H1 (cell line): ENCODE data around the gene MTMR10. TPM values are rescaled to one million over a fixed set of nuclear protein-coding genes. Genes with fewer than 3 reads are reported as not detected.

Experiments
- CTCF ChIA-PET: fragments of 300-600 bp; sonication (Branson Sonifier 250); formaldehyde crosslinking; loops from one replicate; lab custom pipeline; 2021; ENCODE audit not compliant: partially characterized antibody; lab: Charles Lee
- POLR2A ChIA-PET: fragments of 300-600 bp; sonication (Branson Sonifier 250); formaldehyde crosslinking; loops from one replicate; lab custom pipeline; 2021; ENCODE audit warnings: inconsistent platforms; ENCODE audit not compliant: partially characterized antibody; lab: Charles Lee
- DNase-seq, 2 experiments: peaks; one replicate each; pipeline versions ENCODE4 v3.0.0 to v3.0.0-alpha.2; 2010 to 2022; ENCODE audit warnings: low spot score in 2 of 2, low read depth in 1 of 2, mixed read lengths in 1 of 2
- FAIRE-seq: peaks from 2 replicates; lab custom pipeline; 2011; peaks lifted over from hg19 to GRCh38; lab: Jason Lieb, UNC
- H2AFZ ChIP-seq: 2 replicates; pipeline ENCODE4 v1.8.1; 2012; ENCODE audit warnings: low read length, inconsistent platforms
- H2AK5ac ChIP-seq: 2 replicates; pipeline ENCODE4 v1.6.1; 2013; ENCODE audit warnings: low read depth, low read length
- H2BK120ac ChIP-seq: replicated peaks from 2 replicates; pipeline ENCODE3; 2013; ENCODE audit warnings: low read depth, low read length, inconsistent platforms
- H2BK12ac ChIP-seq: 2 replicates; pipeline ENCODE4 v1.6.1; 2013; ENCODE audit warnings: low read depth, low read length
- H2BK15ac ChIP-seq: 2 replicates; pipeline ENCODE4 v1.6.1; 2013; ENCODE audit warnings: low read length
- H2BK20ac ChIP-seq: 2 replicates; pipeline ENCODE4 v1.6.1; 2013; ENCODE audit warnings: low read length
- H2BK5ac ChIP-seq: 2 replicates; pipeline ENCODE4 v1.6.1; 2013; ENCODE audit warnings: low read depth, low read length
- H3K14ac ChIP-seq: 2 replicates; pipeline ENCODE4 v1.6.1; 2013; ENCODE audit warnings: inconsistent platforms; ENCODE audit not compliant: insufficient read length
- H3K18ac ChIP-seq: 2 replicates; pipeline ENCODE4 v1.6.1; 2013; ENCODE audit warnings: low read length; ENCODE audit errors: extremely low read depth
- H3K23ac ChIP-seq: 2 replicates; pipeline ENCODE4 v1.6.1; 2013; ENCODE audit warnings: inconsistent platforms; ENCODE audit not compliant: insufficient read length
- H3K23me2 ChIP-seq: 2 replicates; pipeline ENCODE4 v1.6.1; 2013; ENCODE audit warnings: low read depth, low read length
- H3K27ac ChIP-seq: 2 replicates; pipeline ENCODE4 v1.6.1; 2011; ENCODE audit warnings: low read depth, low read length, inconsistent platforms
- H3K27me3 ChIP-seq, 4 experiments: replicated peaks in 1 of 4; 1 replicate in 1 of 4; 2 replicates in 3 of 4; pipeline versions ENCODE4 v1.6.1 to v1.8.1; 2011 to 2013; ENCODE audit warnings: low read length in 3 of 4, mild to moderate bottlenecking in 3 of 4, inconsistent platforms in 2 of 4, mixed read lengths in 2 of 4, moderate library complexity in 1 of 4; ENCODE audit not compliant: control insufficient read depth in 3 of 4, insufficient read depth in 3 of 4; ENCODE audit errors: extremely low read depth in 1 of 4
- H3K36me3 ChIP-seq, 4 experiments: 2 replicates each; pipeline versions ENCODE4 v1.6.1 to v1.8.1; 2011 to 2013; ENCODE audit warnings: mild to moderate bottlenecking in 4 of 4, low read length in 3 of 4, moderate library complexity in 2 of 4, control low read depth in 1 of 4, inconsistent platforms in 1 of 4; ENCODE audit not compliant: insufficient read depth in 4 of 4, control insufficient read depth in 2 of 4
- H3K4ac ChIP-seq: replicated peaks from 2 replicates; pipeline ENCODE3; 2013; ENCODE audit warnings: low read length, low read depth, mixed read lengths, inconsistent platforms; ENCODE audit not compliant: insufficient read length
- H3K4me1 ChIP-seq, 4 experiments: replicated peaks in 1 of 4; 1 replicate in 1 of 4; 2 replicates in 3 of 4; pipeline versions ENCODE4 v1.6.1 to v1.8.1; 2011 to 2013; ENCODE audit warnings: low read length in 3 of 4, inconsistent platforms in 2 of 4, mixed read lengths in 1 of 4; ENCODE audit not compliant: insufficient read depth in 4 of 4, control insufficient read depth in 3 of 4
- H3K4me2 ChIP-seq, 2 experiments: 2 replicates each; pipeline versions ENCODE4 v1.6.1 to v1.8.1; 2011 to 2013; ENCODE audit warnings: low read depth in 2 of 2, low read length in 2 of 2, control low read depth in 1 of 2, inconsistent platforms in 1 of 2, mild to moderate bottlenecking in 1 of 2; ENCODE audit not compliant: insufficient read depth in 1 of 2
- H3K4me3 ChIP-seq, 4 experiments: fragments of 200-600, 300-600 bp in 1 of 4; sonication (generic), shearing (Covaris generic), sonication (Bioruptor Twin) in 1 of 4; 2 replicates each; pipeline versions ENCODE4 v1.5.1 to v1.8.1; 2011 to 2016; ENCODE audit warnings: low read length in 4 of 4, low read depth in 3 of 4, control low read depth in 2 of 4, inconsistent platforms in 2 of 4, mild to moderate bottlenecking in 2 of 4, mixed read lengths in 1 of 4, moderate library complexity in 1 of 4; ENCODE audit not compliant: insufficient read depth in 2 of 4; ENCODE audit errors: extremely low read depth in 1 of 4
- H3K56ac ChIP-seq: replicated peaks from 2 replicates; pipeline ENCODE3; 2013; ENCODE audit warnings: low read depth, mild to moderate bottlenecking, mixed read lengths, low read length, inconsistent platforms; ENCODE audit not compliant: insufficient read length
- H3K79me1 ChIP-seq: 2 replicates; pipeline ENCODE4 v1.6.1; 2013; ENCODE audit warnings: low read depth, low read length, control low read depth
- H3K79me2 ChIP-seq, 2 experiments: 2 replicates each; pipeline versions ENCODE4 v1.6.1 to v1.8.1; 2012 to 2013; ENCODE audit warnings: low read length in 2 of 2, mild to moderate bottlenecking in 2 of 2, inconsistent platforms in 1 of 2; ENCODE audit not compliant: insufficient read depth in 2 of 2, control insufficient read depth in 1 of 2
- H3K9ac ChIP-seq, 4 experiments: replicated peaks in 1 of 4; 1 replicate in 1 of 4; 2 replicates in 3 of 4; pipeline versions ENCODE4 v1.6.1 to v1.8.1; 2011 to 2013; ENCODE audit warnings: low read depth in 3 of 4, low read length in 3 of 4, control low read depth in 2 of 4, mild to moderate bottlenecking in 2 of 4, moderate library complexity in 2 of 4, inconsistent platforms in 1 of 4; ENCODE audit errors: extremely low read depth in 1 of 4
- H3K9me3 ChIP-seq, 2 experiments: 2 replicates each; pipeline versions ENCODE4 v1.6.1 to v1.8.1; 2012 to 2013; ENCODE audit warnings: mild to moderate bottlenecking in 2 of 2, moderate library complexity in 2 of 2, control low read depth in 1 of 2, inconsistent platforms in 1 of 2, low read depth in 1 of 2, low read length in 1 of 2, mixed read lengths in 1 of 2; ENCODE audit not compliant: insufficient read depth in 2 of 2
- H4K20me1 ChIP-seq, 2 experiments: replicated peaks in 1 of 2; 2 replicates each; pipeline versions ENCODE3 to v1.8.1; 2011 to 2013; ENCODE audit warnings: inconsistent platforms in 2 of 2, low read length in 2 of 2, mild to moderate bottlenecking in 1 of 2; ENCODE audit not compliant: insufficient read depth in 2 of 2, control insufficient read depth in 1 of 2
- H4K5ac ChIP-seq: 2 replicates; pipeline ENCODE4 v1.6.1; 2013; ENCODE audit warnings: low read length, low read depth, mixed read lengths, inconsistent platforms; ENCODE audit not compliant: insufficient read length
- H4K8ac ChIP-seq: 2 replicates; pipeline ENCODE4 v1.8.0; 2013; ENCODE audit warnings: mild to moderate bottlenecking, moderate library complexity, low read length, inconsistent platforms; ENCODE audit not compliant: insufficient read depth; ENCODE audit errors: extremely low read depth
- H4K91ac ChIP-seq: replicated peaks from 2 replicates; pipeline ENCODE3; 2013; ENCODE audit warnings: low read length, mixed read lengths, inconsistent platforms; ENCODE audit not compliant: insufficient read length
- BACH1 ChIP-seq: IDR thresholded peaks from 2 replicates; pipeline ENCODE4 v1.6.1; 2012; ENCODE audit warnings: low read length, improper control_type of control experiment
- BCL11A ChIP-seq, 2 experiments: IDR thresholded peaks; one replicate each; pipeline ENCODE4 v1.6.1; 2011; ENCODE audit warnings: low read depth in 2 of 2, low read length in 2 of 2, mild to moderate bottlenecking in 2 of 2
- CBX8 ChIP-seq: fragments of 300-800, 300-1000 bp; sonication (generic); IDR thresholded peaks from 2 replicates; pipeline ENCODE4 v1.7.1; 2016; ENCODE audit warnings: low read depth, low read length, borderline replicate concordance
- CREB1 ChIP-seq: IDR thresholded peaks from 2 replicates; pipeline ENCODE4 v1.6.1; 2012; ENCODE audit warnings: inconsistent platforms
- EP300 ChIP-seq, 2 experiments: IDR thresholded peaks; 1 replicate in 1 of 2; 2 replicates in 1 of 2; pipeline ENCODE4 v1.6.1; 2011 to 2012; ENCODE audit warnings: low read depth in 2 of 2, low read length in 2 of 2, mild to moderate bottlenecking in 2 of 2, borderline replicate concordance in 1 of 2, inconsistent platforms in 1 of 2, moderate library complexity in 1 of 2
- JUND ChIP-seq: IDR thresholded peaks from 2 replicates; pipeline ENCODE4 v1.6.1; 2011; ENCODE audit warnings: mild to moderate bottlenecking, improper control_type of control experiment, low read length
- KDM4A ChIP-seq: IDR thresholded peaks from one replicate; pipeline ENCODE4 v1.7.1; 2012; ENCODE audit warnings: low read depth, mild to moderate bottlenecking, moderate library complexity, low read length, inconsistent platforms; ENCODE audit not compliant: severe bottlenecking
- KDM5A ChIP-seq: fragments of 200-600 bp; IDR thresholded peaks from 2 replicates; pipeline ENCODE4 v1.7.1; 2012; ENCODE audit warnings: mild to moderate bottlenecking, low read length, inconsistent platforms, mixed read lengths
- NRF1 ChIP-seq: IDR thresholded peaks from 2 replicates; pipeline ENCODE4 v1.6.1; 2011; ENCODE audit warnings: mild to moderate bottlenecking, low read depth, low read length, improper control_type of control experiment
- POLR2A ChIP-seq, 2 experiments: IDR thresholded peaks; 1 replicate in 1 of 2; 2 replicates in 1 of 2; pipeline ENCODE4 v1.6.1; 2011; ENCODE audit warnings: low read depth in 2 of 2, low read length in 2 of 2, mild to moderate bottlenecking in 2 of 2; ENCODE audit errors: control extremely low read depth in 1 of 2
- SIRT6 ChIP-seq: IDR thresholded peaks from one replicate; pipeline ENCODE4 v1.7.1; 2012; ENCODE audit warnings: low read length, inconsistent platforms
- SP4 ChIP-seq: IDR thresholded peaks from 2 replicates; pipeline ENCODE4 v1.6.1; 2012; ENCODE audit warnings: low read length, inconsistent platforms
- WGBS, 2 experiments: shearing (Covaris generic) in 1 of 2; methylation state at CpG; one replicate each; pipeline versions ENCODE4 v1.1.6 to v1.1.7; 2013 to 2015; ENCODE audit warnings: low lambda C conversion rate in 2 of 2, mixed read lengths in 2 of 2, inconsistent platforms in 1 of 2, low coverage in 1 of 2, missing lambda C conversion rate in 1 of 2; ENCODE audit not compliant: insufficient replicate concordance in 2 of 2, insufficient coverage in 1 of 2, insufficient read length in 1 of 2; ENCODE audit errors: extremely low coverage in 1 of 2, missing lambda C conversion rate in 1 of 2; 5-methylcytosine and 5-hydroxymethylcytosine counted together
- polyA plus RNA-seq, 7 experiments: library from polyadenylated mRNA; depleted of rRNA in 3 of 7; stranded (reverse) in 5 of 7; unstranded in 2 of 7; fragments of >200 nt in 5 of 7; fragments of 200-250 nt in 2 of 7; gene quantifications; 1 replicate in 5 of 7; 2 replicates in 1 of 7; 4 replicates in 1 of 7; pipeline versions ENCODE4 v1.2.1 to v1.2.3, GENCODE V29; 2011 to 2013; ENCODE audit warnings: missing spikeins in 2 of 7, mixed read lengths in 2 of 7
- total RNA-seq: library from RNA; stranded (reverse); fragmentation: NEBNext Ultra II Directional; extraction: Animal tissue kit (Norgen Biotek cat#: 25700); gene quantifications from 2 replicates; pipeline ENCODE4 v1.2.1, GENCODE V29; 2021

Gene MTMR10
- total and polyA plus RNA-seq, 2 of the 8 experiments (the other 6 are each of a cell fraction or from before 2014, with no cell fraction given), result 3.8 to 13.1 TPM

DNA sequence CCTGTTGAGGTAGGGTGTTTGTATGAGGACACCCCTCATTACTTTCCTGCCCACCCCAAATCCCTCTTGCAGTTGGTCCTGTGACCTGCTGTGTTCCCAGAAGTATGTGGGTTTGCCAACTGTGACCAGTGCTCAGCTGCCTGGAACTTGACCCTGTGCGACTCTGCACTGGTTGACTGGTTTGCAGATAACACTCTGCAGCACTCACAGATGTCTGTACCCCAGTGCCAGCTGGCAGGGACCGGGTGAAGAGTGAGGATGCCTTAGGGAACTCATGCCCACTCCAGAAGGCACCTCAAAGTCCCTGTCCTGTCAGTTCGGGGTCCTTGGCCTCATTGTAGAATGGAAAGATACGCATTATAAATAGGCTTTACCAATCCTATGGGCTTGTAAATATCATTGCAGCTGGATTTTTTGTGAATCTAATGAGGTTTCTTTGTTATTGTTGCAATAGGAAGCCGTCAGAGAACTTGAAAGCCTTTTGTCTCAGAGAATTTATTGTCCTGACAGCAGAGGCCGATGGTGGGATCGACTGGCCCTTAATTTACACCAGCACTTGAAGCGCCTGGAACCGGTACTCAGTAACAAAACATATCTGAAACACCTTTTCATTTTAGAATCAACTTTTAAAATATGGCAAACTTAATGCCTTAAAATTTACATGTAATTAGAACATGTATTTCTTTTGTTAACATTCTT, 69.5 kb downstream of the MTMR10 start:
- Histone ChIP-seq H3K36me3 (peaks cover 7 to 59% (median 37%) of the 10 kb centered on the region in 4 experiments), H4K20me1 (no peaks in the 10 kb centered on the region), H2AK5ac (peak overlapping the region; percentile 71; the same call in 1 of the 2 replicates), H3K27ac (peak overlapping the region; percentile 91), H2BK120ac (peak overlapping the region; percentile 80), H3K4me1 (peaks cover 18 to 28% (median 24%) of the 10 kb centered on the region in 4 experiments), H3K79me1 (0 out of 2 replicates have a peak, but pooled peaks cover under 1% of the 10 kb centered on the region), H2BK15ac (no peak overlapping the region), H3K9me3 (no peaks in the 10 kb centered on the region), H3K14ac (no peak overlapping the region), H4K91ac (peak overlapping the region; percentile 25), H3K9ac (no peak overlapping the region; a peak in 1 of 7 replicates), H3K27me3 (no peaks in the 10 kb centered on the region), H3K4me2 (peak overlapping the region; percentile 56 to 62), H3K79me2 (no peaks in the 10 kb centered on the region; a peak in 1 of 4 replicates), H4K5ac (peak overlapping the region; percentile 46), H2BK12ac (peak overlapping the region; percentile 94), H2AFZ (no peak overlapping the region), H3K23ac (no peak overlapping the region), H4K8ac (peak overlapping the region; percentile 85; the same call in 1 of the 2 replicates), H2BK5ac (peak overlapping the region; percentile 49), H3K56ac (no peak overlapping the region), H2BK20ac (peak overlapping the region; percentile 98; the same call in 1 of the 2 replicates), H3K4me3 (peak overlapping the region in 3 of 4 experiments; percentile 11 to 33 (median 32); a peak in 5 of 8 replicates), H3K18ac (no peak overlapping the region; the same call in 1 of the 2 replicates), H3K23me2 (no peaks in the 10 kb centered on the region), H3K4ac (peak overlapping the region; percentile 47)
- DNase-seq (peak in 1 of 2 experiments; percentile 61), FAIRE-seq (peak; percentile 32)
- CTCF ChIA-PET, result interaction anchor here (0.8 to 1.3 kb wide), 2 partner anchors 180 to 222 kb away, joined by 3 read pairs; partner anchors contain the start of gene TRPM1
- POLR2A ChIA-PET, result interaction anchor here (0.7 to 1.9 kb wide), 7 partner anchors 9 to 385 kb away, joined by 3 to 7 read pairs (median 4); partner anchors contain the start of genes FAN1 and MTMR10
- 15% methylated on average over 9 of the region's 9 CpGs; no CpG with 5 or more reads in 1 of the 2 experiments for WGBS, 2 experiments
- TF ChIP-seq EP300 (IDR thresholded peaks at IDR 0.05; ENCODE audit: borderline replicate concordance in 1 of 2, low read depth in 2 of 2, low read length in 2 of 2) (no peak), NRF1 (no peak), KDM5A (no peak), CBX8 (no peak), SP4 (no peak), BACH1 (no peak), KDM4A (no peak), SIRT6 (no peak), POLR2A (IDR thresholded peaks at IDR 0.05; ENCODE audit: control extremely low read depth in 1 of 2, low read depth in 2 of 2, low read length in 2 of 2) (no peak), CREB1 (no peak), BCL11A (IDR thresholded peaks at IDR 0.05; ENCODE audit: low read depth in 2 of 2, low read length in 2 of 2) (no peak), JUND (no peak)
